ENCODE data around the gene VIT.

VIT gene

DNA sequence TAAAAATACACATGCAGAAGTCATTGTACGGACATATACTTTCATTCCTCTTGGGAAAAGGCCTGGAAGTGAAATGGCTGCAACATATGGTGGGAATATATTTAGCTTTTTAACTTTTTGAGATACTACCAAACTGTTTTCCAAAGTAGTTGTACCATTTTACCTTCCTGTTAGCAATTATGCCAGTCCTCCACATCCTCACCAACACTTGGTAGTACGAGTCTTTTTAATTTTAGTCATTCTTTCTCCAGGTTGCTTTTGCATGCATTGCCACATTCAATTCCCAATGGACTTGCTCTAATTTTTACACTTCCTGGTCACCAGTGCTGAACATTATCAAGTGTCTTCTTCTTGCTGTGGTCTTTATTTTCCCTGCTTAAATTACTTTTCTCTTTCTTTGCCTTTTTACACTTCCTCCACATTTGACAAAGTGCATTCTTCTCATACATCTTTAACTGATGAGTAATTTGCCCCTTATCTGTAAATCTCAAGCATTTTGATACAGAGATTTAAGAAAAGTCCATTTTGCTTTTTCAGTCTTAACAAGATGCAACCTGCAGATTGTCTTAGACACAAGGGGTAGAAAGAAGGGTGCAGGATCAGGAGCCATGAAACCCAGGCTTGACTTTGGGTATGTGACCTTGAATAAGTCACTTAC, 14.5 kb downstream of the VIT start:
- no peak for DNase-seq

DNA sequence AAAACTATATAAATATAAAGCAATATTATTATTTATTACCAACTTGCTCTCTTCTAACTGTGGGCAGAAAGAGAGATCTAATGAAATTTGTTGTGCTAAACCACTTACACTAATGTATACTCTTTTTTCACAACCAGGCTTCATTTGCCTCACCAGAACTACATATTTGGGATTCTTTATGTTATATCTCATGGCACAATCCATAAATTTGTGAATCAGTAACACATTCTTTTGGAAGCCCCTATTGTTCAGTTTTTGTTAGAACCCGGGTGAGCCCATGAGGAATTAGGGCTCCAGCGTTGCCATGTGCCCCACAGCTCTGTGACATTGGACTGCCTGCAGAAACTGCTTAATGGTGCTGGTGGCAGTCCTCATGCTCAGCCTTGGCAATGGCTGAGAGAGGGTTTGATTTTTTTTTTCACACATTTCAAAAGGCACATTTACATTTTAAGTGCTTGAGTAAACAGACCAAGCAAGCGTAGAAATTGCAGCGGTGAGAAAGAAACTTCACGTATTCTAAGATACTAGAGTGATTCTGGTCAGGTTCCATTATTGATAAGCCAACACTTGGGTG, 15.3 kb downstream of the VIT start:
- peak; percentile 34 for DNase-seq

GRCh38 chr2:36713310-36713709, 16.8 kb downstream of the VIT start:
- no peak for DNase-seq

DNA sequence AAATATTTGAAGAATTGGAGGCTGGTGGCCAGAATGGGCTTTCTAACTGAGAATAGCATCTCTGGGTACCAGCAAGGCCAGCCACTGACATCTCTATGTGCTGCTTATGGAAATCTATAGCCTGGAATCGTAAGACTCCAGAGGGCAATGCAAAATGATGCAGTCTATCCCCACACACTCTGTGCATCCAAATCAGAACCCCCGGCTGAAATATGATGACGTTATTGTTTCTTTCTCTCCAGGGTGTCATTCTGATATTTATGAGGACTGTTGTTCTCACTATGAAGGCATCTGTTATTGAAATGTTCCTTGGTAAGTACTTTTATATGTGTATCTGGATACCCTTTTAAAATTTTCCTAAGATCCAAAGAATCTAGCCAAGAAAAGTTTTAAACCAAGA, 19.6 kb downstream of the VIT start:
- no peak for DNase-seq

DNA sequence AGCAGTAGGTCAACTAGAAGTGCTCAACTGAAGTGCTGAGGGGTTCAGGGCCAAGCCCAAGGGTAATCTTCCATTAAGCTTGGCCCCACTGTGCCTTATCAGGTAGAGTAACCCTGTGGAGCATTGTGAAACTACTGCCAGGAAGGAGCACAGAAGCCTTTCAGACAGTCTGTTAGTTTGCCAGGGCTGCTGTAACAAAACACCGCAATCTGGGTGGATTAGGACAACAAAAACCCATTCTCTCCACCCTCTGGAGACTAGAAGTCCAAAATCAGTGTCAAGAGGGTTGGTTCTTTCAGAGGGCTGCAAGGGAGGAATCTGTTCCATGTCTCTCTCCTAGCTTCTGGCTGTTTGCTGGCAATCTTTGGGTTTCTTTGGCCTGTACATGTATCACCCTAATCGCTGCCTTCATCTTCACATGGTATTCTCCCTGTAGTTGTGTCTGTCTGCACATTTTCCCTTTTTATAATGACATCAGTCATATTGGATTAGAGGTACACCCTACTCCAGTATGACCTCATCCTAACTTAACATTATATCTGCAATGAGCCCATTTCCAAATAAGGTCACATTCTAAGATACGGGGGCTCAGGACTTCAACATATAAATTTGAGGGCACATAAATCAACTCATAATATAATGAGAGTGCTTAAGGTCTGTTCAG, 21.2 kb downstream of the VIT start:
- no peak for DNase-seq

- DNase-seq, result no peak
These were observed 31.0 kb downstream of the VIT start for GRCh38 chr2:36727550-36727949.

DNA sequence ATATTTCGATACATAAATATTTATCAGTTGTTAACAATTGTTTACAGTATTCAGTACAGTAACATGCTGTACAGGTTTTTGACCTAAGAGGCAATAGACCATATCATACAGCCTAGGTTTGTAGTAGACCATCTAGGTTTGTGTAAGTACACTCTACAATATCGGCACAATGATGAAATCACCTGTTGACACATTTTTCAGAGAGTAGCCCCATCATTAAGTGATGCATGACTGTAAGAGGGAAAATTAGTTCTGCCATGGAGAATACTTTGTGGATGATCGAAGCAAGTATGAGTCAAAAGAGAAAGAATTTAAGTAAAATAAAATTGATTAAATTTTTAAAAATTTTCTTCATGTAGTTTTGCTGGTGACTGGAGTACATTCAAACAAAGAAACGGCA, 32.6 kb downstream of the VIT start:
- DNase-seq, result no peak

DNA sequence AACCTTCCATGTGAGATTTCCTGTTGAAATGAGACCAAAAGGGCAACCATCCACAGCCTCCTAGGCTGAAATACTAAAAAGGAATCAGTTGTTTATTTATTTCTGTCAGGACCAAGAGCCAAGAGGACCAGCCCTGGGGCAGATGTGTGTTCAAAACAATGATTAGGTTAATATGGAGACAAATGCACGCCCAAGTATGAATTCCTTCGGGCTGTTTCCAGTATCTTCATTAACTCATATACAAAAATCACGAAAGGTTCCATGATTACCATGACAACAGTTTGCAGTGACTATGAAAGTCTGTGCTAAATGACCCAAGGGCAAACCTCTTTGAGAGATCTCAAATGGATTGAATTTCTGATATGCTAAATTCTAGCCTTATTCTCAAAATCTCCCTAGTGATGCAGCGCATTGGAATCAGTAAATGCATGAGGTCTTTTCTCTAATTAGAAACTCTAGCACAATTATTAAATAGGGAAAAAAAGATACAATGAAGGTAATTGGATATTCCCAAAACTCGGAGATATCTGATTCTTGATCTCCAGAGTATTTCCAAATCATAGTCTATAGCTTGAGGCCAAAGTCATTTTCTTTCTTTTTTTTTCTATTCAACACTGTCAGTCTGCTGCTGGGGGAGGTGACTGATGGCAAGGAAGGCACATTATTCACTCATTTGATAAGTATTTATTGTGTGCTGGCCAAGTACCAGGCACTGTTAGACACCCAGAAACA, 35.6 kb downstream of the VIT start:
- no peak for DNase-seq

DNA sequence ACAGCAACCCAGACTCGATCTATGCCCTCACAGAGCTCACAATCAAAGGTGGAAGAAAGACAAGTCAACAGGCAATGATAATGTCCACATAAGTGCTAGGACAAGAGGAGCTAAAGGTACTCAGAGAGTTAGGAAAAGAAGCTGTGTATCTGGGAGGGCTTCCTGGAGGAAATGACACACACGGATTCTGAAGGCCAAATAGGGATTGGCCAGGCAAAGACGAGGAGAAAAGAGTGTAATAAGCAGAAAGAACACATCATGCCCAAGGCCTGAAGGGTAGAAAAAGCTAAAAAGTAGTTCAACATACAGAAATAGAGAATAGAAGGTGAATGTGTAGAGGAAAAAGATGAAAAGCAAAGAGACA, 36.1 kb downstream of the VIT start:
- DNase-seq, result no peak

GRCh38 chr2:36733215-36733614, 36.7 kb downstream of the VIT start:
- no peak for DNase-seq

DNA sequence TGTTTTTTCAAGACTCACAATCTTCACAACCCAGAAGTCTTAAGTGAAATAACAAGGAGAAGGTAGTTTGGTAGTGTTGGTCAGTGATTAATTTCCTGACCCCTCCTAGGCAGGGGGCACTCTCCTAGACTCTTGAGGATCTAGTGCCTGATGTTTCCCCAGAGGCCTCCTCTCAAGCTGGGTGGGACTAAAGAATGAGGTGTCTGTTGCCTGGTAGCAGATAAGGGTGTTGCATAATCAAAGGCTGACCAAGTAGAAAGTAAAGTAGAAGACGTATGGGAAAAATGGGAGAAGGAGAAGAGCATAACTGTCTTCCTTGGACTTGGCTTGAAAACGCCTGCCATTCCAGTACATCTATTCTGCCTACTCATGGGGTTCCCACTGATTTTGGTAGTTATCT, 37.8 kb downstream of the VIT start:
- no peak for DNase-seq

GRCh38 chr2:36737131-36737750, 40.7 kb downstream of the VIT start:
- no peak for DNase-seq

DNA sequence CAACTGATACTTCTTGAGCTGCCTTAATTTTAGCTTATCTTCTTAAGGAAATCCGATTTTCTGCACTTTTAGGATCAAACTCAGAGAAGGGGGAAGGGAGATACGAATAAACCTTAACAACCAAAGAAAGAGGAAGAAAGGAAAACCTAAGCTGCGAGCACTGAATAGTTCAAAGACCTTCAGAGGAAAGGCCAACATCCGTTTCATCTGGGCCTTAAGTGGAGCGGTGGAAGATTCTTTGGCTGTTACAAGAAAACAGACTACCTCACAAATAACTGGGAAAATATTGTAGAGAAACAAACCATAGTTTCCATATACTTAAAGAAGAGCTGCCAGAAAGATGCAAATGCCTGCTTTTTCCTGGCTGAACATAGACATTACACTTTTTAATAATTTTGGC, 43.6 kb downstream of the VIT start:
- DNase-seq, result no peak

DNA sequence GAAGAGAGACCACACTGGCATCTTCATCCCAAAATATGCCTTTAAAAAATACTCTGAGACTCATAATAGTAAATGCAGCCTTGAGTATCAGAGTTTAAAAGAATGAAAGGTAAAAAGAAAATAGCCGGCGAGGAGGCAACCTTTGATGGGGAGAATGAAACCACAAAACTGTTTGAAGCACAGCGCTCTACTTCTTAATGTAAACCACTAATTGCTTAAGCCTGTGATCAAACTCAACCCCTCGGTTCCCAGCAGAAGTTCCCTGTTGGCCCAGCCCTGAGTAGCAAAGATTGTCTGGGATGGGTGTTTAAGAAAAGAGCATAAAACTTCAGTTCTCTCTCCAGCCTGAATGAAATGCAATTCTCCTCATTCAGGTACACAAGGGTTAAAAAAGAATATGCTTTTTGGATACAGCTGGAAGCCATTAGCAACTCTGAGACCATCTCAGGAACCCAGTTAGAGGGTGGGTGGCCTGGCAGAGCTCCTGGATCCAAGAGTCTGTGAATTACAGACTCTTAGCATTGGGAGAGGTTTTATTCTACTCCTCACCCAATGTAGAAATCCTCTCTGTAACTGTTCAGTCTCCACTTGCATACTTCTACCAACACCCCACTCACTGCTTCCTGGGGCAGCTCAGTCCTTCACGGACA, 44.8 kb downstream of the VIT start:
- DNase-seq, result no peak

DNA sequence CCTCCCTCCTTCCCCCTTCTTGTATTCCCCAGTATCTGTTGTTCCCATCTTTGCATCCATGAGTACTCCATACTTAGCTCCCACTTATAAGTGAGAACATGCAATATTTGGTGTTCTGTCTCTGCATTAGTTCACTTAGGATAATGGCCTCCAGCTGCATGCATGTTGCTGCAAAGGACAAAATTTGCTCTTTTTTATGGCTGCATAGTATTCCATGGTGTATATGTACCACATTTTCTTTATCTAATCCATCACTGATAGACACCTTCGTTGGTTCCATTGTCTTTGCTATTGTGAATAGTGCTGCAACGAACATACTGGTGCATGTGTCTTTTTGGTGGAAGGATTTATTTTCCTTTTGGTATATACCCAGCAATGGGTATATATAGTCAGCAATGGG, 47.4 kb downstream of the VIT start:
- DNase-seq, result no peak

GRCh38 chr2:36748166-36748565, 51.7 kb downstream of the VIT start:
- no peak for DNase-seq

GRCh38 chr2:36750101-36750500, 53.6 kb downstream of the VIT start:
- no peak for DNase-seq

DNA sequence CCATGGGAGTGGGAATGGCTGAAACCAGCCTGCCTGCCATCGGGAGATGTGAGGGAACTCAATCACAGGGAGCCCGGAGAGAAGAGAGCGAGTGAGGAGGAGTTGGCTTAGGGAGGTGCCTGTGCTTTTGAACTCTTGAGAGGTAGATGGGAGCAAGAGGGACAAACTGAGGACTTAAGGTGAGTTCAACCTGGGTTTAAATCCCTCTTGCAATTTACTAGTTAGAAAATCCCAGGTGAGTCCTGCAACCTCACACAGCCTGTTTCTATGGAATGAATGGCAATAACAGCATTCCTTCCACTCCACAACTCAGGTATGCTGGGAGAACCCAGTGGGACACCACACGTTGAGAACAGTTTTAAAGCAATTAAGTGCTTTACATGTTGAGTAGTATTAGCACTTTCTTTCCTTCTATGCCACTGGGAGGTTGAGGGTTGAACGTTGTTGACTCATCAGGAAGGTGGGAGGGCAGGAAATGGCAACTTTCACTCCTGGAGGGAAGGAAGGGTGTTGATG, 57.3 kb downstream of the VIT start:
- no peak for DNase-seq

- no peak for DNase-seq
These were observed 58.1 kb downstream of the VIT start for GRCh38 chr2:36754578-36754977.

- DNase-seq, result no peak
These were observed 59.9 kb downstream of the VIT start for GRCh38 chr2:36756438-36756837.

DNA sequence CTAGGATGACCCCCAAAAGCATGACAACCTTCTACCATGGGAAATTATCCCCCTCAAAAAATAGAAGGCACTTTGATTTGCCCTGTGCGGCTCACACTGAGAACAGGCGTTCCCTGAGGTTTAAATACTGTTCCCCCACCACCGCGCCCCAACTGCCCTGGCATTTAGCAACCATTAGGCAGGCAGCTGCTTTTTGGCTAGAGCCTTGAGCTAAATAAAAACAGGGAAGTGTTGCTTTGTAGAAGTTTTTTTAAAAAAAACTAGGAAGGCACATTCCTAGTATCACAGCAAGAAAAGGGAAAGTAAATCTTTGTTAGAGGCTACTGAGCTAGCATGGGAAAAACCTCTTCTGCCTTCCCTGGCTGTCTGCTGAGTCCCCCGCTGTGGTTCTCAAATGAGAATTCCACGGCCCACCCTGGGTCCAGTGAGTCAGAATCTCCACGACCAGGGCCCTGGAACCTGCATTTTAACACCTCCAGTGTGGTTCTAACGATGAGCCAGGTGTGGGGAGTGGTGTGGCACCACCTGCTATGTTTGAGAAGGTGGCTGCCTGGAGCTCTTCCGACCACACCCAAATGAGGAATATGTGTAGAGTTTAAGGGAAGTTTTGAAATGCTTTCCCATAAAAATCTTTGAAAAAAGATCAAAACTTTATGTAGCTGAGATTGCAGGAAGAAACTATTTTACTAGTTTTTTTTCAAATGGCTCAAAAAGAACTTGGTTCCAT, 66.4 kb downstream of the VIT start:
- DNase-seq, result no peak

GRCh38 chr2:36769106-36769505, 72.6 kb downstream of the VIT start:
- DNase-seq, result no peak

Measured in NCI-H345 (cell line).